ENCODE results near the gene PAK3. TPM values are rescaled to one million over a fixed set of nuclear protein-coding genes. Genes with fewer than 3 reads are reported as not detected.

PAK3 gene
- total RNA-seq, 2 experiments from 2014 or later = 1.4 to 2.0 TPM

Other genes with a start within 250 kb of the PAK3 start
- not detected for gene CAPN6, start 174.3 kb downstream of the PAK3 start, total RNA-seq